Osteocyte (in vitro differentiated cells): ENCODE results near the gene HOATZ. TPM values are rescaled to one million over a fixed set of nuclear protein-coding genes. Genes with fewer than 3 reads are reported as not detected.

Experiments used
- DNase-seq: peaks from one replicate; pipeline ENCODE4 v3.0.0; 2021; ENCODE audit warnings: mixed read lengths; ENCODE audit not compliant: unreplicated experiment; ENCODE audit errors: extremely low spot score
- H3K27ac Mint-ChIP-seq: one replicate; pipeline ENCODE4 v1.8.0; 2021; ENCODE audit warnings: mild to moderate bottlenecking, mixed read lengths; ENCODE audit not compliant: unreplicated experiment
- H3K27me3 Mint-ChIP-seq: one replicate; pipeline ENCODE4 v1.8.0; 2021; ENCODE audit warnings: mixed read lengths; ENCODE audit not compliant: unreplicated experiment
- H3K36me3 Mint-ChIP-seq: one replicate; pipeline ENCODE4 v1.8.0; 2021; ENCODE audit warnings: mixed read lengths; ENCODE audit not compliant: unreplicated experiment
- H3K4me1 Mint-ChIP-seq: one replicate; pipeline ENCODE4 v1.8.0; 2021; ENCODE audit warnings: mixed read lengths; ENCODE audit not compliant: unreplicated experiment
- H3K4me3 Mint-ChIP-seq: one replicate; pipeline ENCODE4 v1.8.0; 2021; ENCODE audit warnings: mild to moderate bottlenecking, moderate library complexity, mixed read lengths; ENCODE audit not compliant: unreplicated experiment
- H3K9me3 Mint-ChIP-seq: one replicate; pipeline ENCODE4 v1.8.0; 2021; ENCODE audit warnings: mixed read lengths; ENCODE audit not compliant: unreplicated experiment
- CTCF ChIP-seq: fragments of 200-600 bp; sonication (generic); IDR thresholded peaks from 2 replicates; pipeline ENCODE4 v1.5.0; 2021; ENCODE audit warnings: antibody characterized with exemption, mild to moderate bottlenecking, moderate library complexity
- total RNA-seq: library from RNA; stranded (reverse); gene quantifications from 2 replicates; pipeline ENCODE4 v1.2.1, GENCODE V29; 2021

The HOATZ gene
- total RNA-seq, 1 donor from 2014 or later = not detected

GRCh38 chr11:111540937-111541253 lies 26.3 kb downstream of the HOATZ start:
- H3K27me3 Mint-ChIP-seq = no peaks in the 10 kb centered on the region

DNA sequence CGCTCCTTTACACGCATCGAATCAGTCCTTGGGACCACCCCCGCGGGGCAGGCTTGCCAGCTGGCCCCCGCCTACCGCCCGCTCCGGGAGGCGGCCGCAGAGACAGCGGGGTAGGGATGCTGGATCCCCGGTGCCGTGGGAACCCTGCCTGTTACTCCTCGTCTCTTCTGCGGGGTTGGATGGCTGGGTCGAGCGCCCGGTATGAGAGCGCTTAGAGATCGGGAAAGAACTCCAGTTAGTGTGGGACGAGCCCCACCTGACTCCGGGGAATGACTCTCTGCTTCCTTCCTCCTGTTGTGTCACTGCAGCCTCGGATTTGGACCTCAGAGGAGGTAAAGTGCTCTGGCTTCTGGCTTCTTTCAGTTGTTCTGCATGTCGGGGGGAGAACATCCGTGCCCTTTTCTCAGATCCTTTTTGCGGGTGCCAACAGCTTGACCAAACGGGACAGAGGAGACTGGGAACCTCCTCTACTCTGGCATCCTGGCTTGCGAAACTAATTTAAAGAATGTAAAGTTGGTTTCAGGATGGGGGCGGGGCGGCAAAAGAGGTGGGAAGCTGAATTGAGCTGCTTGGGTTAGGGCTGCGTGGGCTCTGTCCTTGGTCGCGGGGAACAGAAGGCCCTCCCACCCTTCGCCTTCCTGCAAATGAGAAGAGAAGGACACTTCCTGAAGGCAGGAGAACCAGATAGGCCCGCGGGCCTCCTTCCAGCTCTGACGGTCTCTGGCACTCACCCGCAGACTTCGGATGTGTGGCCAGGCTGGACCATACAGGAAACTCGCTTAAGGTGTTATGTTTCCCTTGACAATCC lies 26.9 kb downstream of the HOATZ start:
- H3K4me1 Mint-ChIP-seq = peaks cover 14% of the 10 kb centered on the region
- TF ChIP-seq CTCF = no peak
- H3K4me3 Mint-ChIP-seq = peak overlapping the region; percentile 84
- no peaks in the 10 kb centered on the region for H3K9me3 Mint-ChIP-seq
- no peak for DNase-seq
- H3K27me3 Mint-ChIP-seq = no peaks in the 10 kb centered on the region
- H3K27ac Mint-ChIP-seq = peak overlapping the region; percentile 89
- peaks cover 5% of the 10 kb centered on the region for H3K36me3 Mint-ChIP-seq

More at GRCh38 chr11:111540937-111541253, 26.3 kb downstream of the HOATZ start:
- Mint-ChIP-seq H3K4me1 (peaks cover 14% of the 10 kb centered on the region), H3K36me3 (no peaks in the 10 kb centered on the region), H3K9me3 (no peaks in the 10 kb centered on the region), H3K4me3 (peak overlapping the region; percentile 84), H3K27ac (peak overlapping the region; percentile 10)
- DNase-seq = no peak
- no peak for TF ChIP-seq CTCF

GRCh38 chr11:111542606-111543275 lies 28.2 kb downstream of the HOATZ start:
- DNase-seq = no peak
- Mint-ChIP-seq H3K36me3 (peaks cover 10% of the 10 kb centered on the region), H3K9me3 (no peaks in the 10 kb centered on the region), H3K27me3 (no peaks in the 10 kb centered on the region), H3K4me1 (peaks cover 14% of the 10 kb centered on the region), H3K27ac (no peak overlapping the region), H3K4me3 (no peak overlapping the region)
- no peak for TF ChIP-seq CTCF

DNA sequence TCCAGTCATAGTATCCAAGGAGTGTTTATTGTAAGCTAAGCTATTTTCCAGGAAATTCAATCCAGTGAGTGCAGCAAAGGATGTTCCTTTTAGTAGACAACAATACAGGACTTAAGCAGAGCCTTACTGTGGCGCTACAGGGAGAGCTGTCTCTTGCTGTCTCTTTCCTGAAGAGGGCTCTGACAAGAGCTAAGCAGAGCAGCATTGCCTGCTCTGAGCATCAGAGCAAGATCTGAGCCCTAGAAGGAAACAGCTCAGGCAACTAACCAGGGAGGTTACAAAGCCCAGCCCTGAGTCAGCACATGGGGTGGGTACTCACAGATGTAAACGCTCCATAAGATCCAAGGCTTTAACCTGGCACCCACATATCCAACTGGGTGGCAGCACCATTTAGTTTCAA lies 33.9 kb downstream of the HOATZ start:
- H3K4me3 Mint-ChIP-seq = no peak overlapping the region
- no peaks in the 10 kb centered on the region for H3K27me3 Mint-ChIP-seq
- no peak for TF ChIP-seq CTCF
- H3K36me3 Mint-ChIP-seq = peaks cover 13% of the 10 kb centered on the region
- no peaks in the 10 kb centered on the region for H3K4me1 Mint-ChIP-seq
- H3K9me3 Mint-ChIP-seq = no peaks in the 10 kb centered on the region
- DNase-seq = no peak
- no peak overlapping the region for H3K27ac Mint-ChIP-seq

GRCh38 chr11:111549196-111549868 lies 34.8 kb downstream of the HOATZ start:
- Mint-ChIP-seq H3K36me3 (peaks cover 13% of the 10 kb centered on the region), H3K4me1 (no peaks in the 10 kb centered on the region), H3K27me3 (no peaks in the 10 kb centered on the region), H3K9me3 (no peaks in the 10 kb centered on the region), H3K27ac (no peak overlapping the region), H3K4me3 (no peak overlapping the region)
- TF ChIP-seq CTCF = no peak
- no peak for DNase-seq
